HepG2 (cell line): ENCODE measurements around the gene VCP. TPM values are rescaled to one million over a fixed set of nuclear protein-coding genes. Genes with fewer than 3 reads are reported as not detected.
A peak's percentile ranks its signal among the peaks of the same experiment; 100 is the strongest.

ENCODE experiments used
- HIVEP1 ChIP-seq: sonication (generic); formaldehyde crosslinking; IDR thresholded peaks from 2 replicates; pipeline ENCODE4 v1.4.0; 2020; ENCODE audit warnings: mild to moderate bottlenecking, missing genetic modification reagents
- MXD4 ChIP-seq: IDR thresholded peaks from 2 replicates; pipeline ENCODE4 v1.6.1; 2016; ENCODE audit warnings: mild to moderate bottlenecking, missing biosample characterization, missing genetic modification reagents
- NONO ChIP-seq, 2 experiments: fragments of 450-650 bp in 1 of 2; sonication (generic) in 1 of 2; formaldehyde crosslinking in 1 of 2; IDR thresholded peaks in 1 of 2; conservative IDR thresholded peaks in 1 of 2; 2 replicates each; pipeline versions ENCODE4 v1.6.1 to v1.8.0; 2017 to 2022; ENCODE audit warnings: mild to moderate bottlenecking in 1 of 2, missing genetic modification reagents in 1 of 2, moderate library complexity in 1 of 2
- ZBTB40 ChIP-seq, 2 experiments: fragments of 450-650 bp in 1 of 2; sonication (generic) in 1 of 2; formaldehyde crosslinking in 1 of 2; IDR thresholded peaks; 2 replicates each; pipeline versions ENCODE4 v1.6.1 to v1.8.0; 2016 to 2022; ENCODE audit warnings: antibody characterized with exemption in 1 of 2, mild to moderate bottlenecking in 1 of 2, missing genetic modification reagents in 1 of 2
- ZNF275 ChIP-seq: sonication (generic); formaldehyde crosslinking; IDR thresholded peaks from 2 replicates; pipeline ENCODE4 v1.8.0; 2022; ENCODE audit warnings: missing genetic modification reagents, mild to moderate bottlenecking, inconsistent platforms, borderline replicate concordance
- ZNF276 ChIP-seq: sonication (generic); formaldehyde crosslinking; IDR thresholded peaks from 2 replicates; pipeline ENCODE4 v1.4.0; 2020; ENCODE audit warnings: mild to moderate bottlenecking, low read depth, missing genetic modification reagents
- ZNF383 ChIP-seq: sonication (generic); formaldehyde crosslinking; IDR thresholded peaks from 2 replicates; pipeline ENCODE4 v1.4.0; 2020; ENCODE audit warnings: missing genetic modification reagents, mild to moderate bottlenecking, borderline replicate concordance
- ZNF547 ChIP-seq: sonication (generic); formaldehyde crosslinking; IDR thresholded peaks from 2 replicates; pipeline ENCODE4 v1.5.1; 2020; ENCODE audit warnings: mild to moderate bottlenecking, missing genetic modification reagents
- ZNF598 ChIP-seq: sonication (generic); formaldehyde crosslinking; IDR thresholded peaks from 2 replicates; pipeline ENCODE4 v1.5.1; 2020; ENCODE audit warnings: mild to moderate bottlenecking, missing genetic modification reagents, borderline replicate concordance
- ZNF772 ChIP-seq: sonication (generic); formaldehyde crosslinking; IDR thresholded peaks from 2 replicates; pipeline ENCODE4 v1.5.0; 2020; ENCODE audit warnings: mild to moderate bottlenecking, missing genetic modification reagents
- ZNF782 ChIP-seq: sonication (generic); formaldehyde crosslinking; IDR thresholded peaks from 2 replicates; pipeline ENCODE4 v1.4.0; 2020; ENCODE audit warnings: missing genetic modification reagents, mild to moderate bottlenecking, borderline replicate concordance
- polyA plus RNA-seq, 8 experiments: library from polyadenylated mRNA; depleted of rRNA in 3 of 8; stranded (reverse) in 7 of 8; unstranded in 1 of 8; fragments of >200 nt; fragmentation: Illumina TruSeq in 4 of 8; extraction: Trizol in 4 of 8; gene quantifications; 2 replicates each; pipeline versions ENCODE4 v1.2.1 to v1.2.3, GENCODE V29; 2011 to 2016; ENCODE audit warnings: low read depth in 4 of 8, missing spikeins in 1 of 8, mixed read lengths in 1 of 8; ENCODE audit not compliant: insufficient read depth in 1 of 8
- total RNA-seq, 5 experiments: library from RNA; depleted of rRNA; stranded (reverse); fragments of >200 nt; fragmentation: Illumina TruSeq; extraction: Trizol; gene quantifications; 2 replicates each; pipeline ENCODE4 v1.2.3, GENCODE V29; 2016; ENCODE audit warnings: low read depth in 1 of 5
- TF ChIP-seq, protein P1 (sequence below): sonication (generic); formaldehyde crosslinking; IDR thresholded peaks from 2 replicates; pipeline ENCODE4 v1.4.0; 2020; ENCODE audit warnings: mild to moderate bottlenecking, missing genetic modification reagents

Gene VCP
- total and polyA plus RNA-seq, 2 of the 13 experiments (the other 11 are each of a cell fraction or from before 2014, with no cell fraction given), result 143 to 391 TPM

GRCh38 chr9:35116539-35116897 is 44.1 kb upstream of the VCP start (continued):
- no peak for TF ChIP-seq ZBTB40 (IDR thresholded peaks at IDR 0.05)
- TF ChIP-seq ZBTB40 (CRISPR knock-in tag; IDR thresholded peaks at IDR 0.05), result no peak
- no peak for TF ChIP-seq MXD4 (CRISPR knock-in tag)
- TF ChIP-seq ZNF275 (CRISPR knock-in tag), result 0 out of 2 replicates have a peak, but pooled peaks have one; percentile 38
- 0 out of 2 replicates have a peak, but pooled peaks have one; percentile 46 for TF ChIP-seq ZNF782 (CRISPR knock-in tag)
- peak; percentile 48; the same call in 1 of the 2 replicates for TF ChIP-seq ZNF598
- TF ChIP-seq ZNF276 (CRISPR knock-in tag), result 0 out of 2 replicates have a peak, but pooled peaks have one; percentile 20
- 0 out of 2 replicates have a peak, but pooled peaks have one; percentile 12 for TF ChIP-seq ZNF772 (CRISPR knock-in tag)
- peak; percentile 62; the same call in 1 of the 2 replicates for TF ChIP-seq ZNF547 (CRISPR knock-in tag)
- TF ChIP-seq, protein P1, sequence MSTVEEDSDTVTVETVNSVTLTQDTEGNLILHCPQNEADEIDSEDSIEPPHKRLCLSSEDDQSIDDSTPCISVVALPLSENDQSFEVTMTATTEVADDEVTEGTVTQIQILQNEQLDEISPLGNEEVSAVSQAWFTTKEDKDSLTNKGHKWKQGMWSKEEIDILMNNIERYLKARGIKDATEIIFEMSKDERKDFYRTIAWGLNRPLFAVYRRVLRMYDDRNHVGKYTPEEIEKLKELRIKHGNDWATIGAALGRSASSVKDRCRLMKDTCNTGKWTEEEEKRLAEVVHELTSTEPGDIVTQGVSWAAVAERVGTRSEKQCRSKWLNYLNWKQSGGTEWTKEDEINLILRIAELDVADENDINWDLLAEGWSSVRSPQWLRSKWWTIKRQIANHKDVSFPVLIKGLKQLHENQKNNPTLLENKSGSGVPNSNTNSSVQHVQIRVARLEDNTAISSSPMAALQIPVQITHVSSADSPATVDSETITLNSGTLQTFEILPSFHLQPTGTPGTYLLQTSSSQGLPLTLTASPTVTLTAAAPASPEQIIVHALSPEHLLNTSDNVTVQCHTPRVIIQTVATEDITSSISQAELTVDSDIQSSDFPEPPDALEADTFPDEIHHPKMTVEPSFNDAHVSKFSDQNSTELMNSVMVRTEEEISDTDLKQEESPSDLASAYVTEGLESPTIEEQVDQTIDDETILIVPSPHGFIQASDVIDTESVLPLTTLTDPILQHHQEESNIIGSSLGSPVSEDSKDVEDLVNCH (CRISPR knock-in tag), result peak; percentile 82; the same call in 1 of the 2 replicates
- TF ChIP-seq ZNF383, result peak; percentile 92; the same call in 1 of the 2 replicates
- TF ChIP-seq NONO (IDR thresholded peaks at IDR 0.05), result no peak
- TF ChIP-seq NONO (CRISPR knock-in tag; conservative IDR thresholded peaks at IDR 0.05), result 0 out of 2 replicates have a peak, but pooled peaks have one; percentile 18
- peak; percentile 15; the same call in 1 of the 2 replicates for TF ChIP-seq HIVEP1 (CRISPR knock-in tag)
